Activated CD4-positive, alpha-beta memory T cell treated with anti-CD3 and anti-CD28 coated beads, Interleukin-2, amount 10 ng/mL, durations not matched to agents 7 days and 5 days (primary cell): ENCODE measurements around the gene SPATA19. TPM values are rescaled to one million over a fixed set of nuclear protein-coding genes. Genes with fewer than 3 reads are reported as not detected.

Experiments used
- CTCF ChIA-PET: fragments of 350-600 bp; sonication (Branson Sonifier 250); formaldehyde crosslinking; loops from one replicate; lab custom pipeline; 2021; ENCODE audit warnings: antibody characterized with exemption, inconsistent platforms; lab: Charles Lee
- POLR2A ChIA-PET: fragments of 350-600 bp; sonication (Branson Sonifier 250); formaldehyde crosslinking; loops from one replicate; lab custom pipeline; 2021; ENCODE audit warnings: antibody characterized with exemption; lab: Charles Lee
- DNase-seq: peaks from one replicate; pipeline ENCODE4 v3.0.0-alpha.2; 2020
- H3K27ac Mint-ChIP-seq: one replicate; pipeline ENCODE4 v1.8.0; 2021; ENCODE audit warnings: mild to moderate bottlenecking, mixed read lengths
- H3K27me3 Mint-ChIP-seq: one replicate; pipeline ENCODE4 v1.8.0; 2021; ENCODE audit warnings: mixed read lengths
- H3K36me3 Mint-ChIP-seq: one replicate; pipeline ENCODE4 v1.8.0; 2021; ENCODE audit warnings: low read depth, mixed read lengths
- H3K4me1 Mint-ChIP-seq: one replicate; pipeline ENCODE4 v1.8.0; 2021; ENCODE audit warnings: mixed read lengths
- H3K4me3 Mint-ChIP-seq: one replicate; pipeline ENCODE4 v1.8.0; 2021; ENCODE audit warnings: mild to moderate bottlenecking, mixed read lengths
- H3K9me3 Mint-ChIP-seq: one replicate; pipeline ENCODE4 v1.8.0; 2021; ENCODE audit warnings: mixed read lengths
- total RNA-seq, 2 experiments: library from RNA; stranded (reverse); gene quantifications; one replicate each; pipeline ENCODE4 v1.2.3, GENCODE V29; 2021

Gene SPATA19
- total RNA-seq, 2 experiments from 2014 or later = not detected

DNA sequence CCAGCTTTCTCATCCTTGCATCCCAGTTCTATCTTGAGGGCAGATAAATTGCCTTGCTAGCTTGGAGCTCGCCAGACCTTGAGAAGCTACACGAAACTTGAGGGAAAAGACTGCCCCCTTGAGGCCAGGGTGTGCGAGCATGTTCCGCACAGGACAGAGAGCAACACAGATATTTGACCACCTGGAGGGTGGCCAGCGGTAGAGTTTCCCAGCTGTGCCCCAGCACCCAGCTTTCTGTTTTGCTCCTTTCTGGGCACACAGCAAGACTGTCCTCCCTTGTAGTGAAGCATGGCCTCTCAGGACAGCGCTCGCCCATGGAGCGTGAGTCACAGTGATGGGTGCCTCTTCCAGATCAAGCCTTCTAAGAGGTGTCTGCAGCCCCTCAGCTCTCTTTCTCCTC, 23.5 kb downstream of the SPATA19 start:
- POLR2A ChIA-PET = no interaction called here

DNA sequence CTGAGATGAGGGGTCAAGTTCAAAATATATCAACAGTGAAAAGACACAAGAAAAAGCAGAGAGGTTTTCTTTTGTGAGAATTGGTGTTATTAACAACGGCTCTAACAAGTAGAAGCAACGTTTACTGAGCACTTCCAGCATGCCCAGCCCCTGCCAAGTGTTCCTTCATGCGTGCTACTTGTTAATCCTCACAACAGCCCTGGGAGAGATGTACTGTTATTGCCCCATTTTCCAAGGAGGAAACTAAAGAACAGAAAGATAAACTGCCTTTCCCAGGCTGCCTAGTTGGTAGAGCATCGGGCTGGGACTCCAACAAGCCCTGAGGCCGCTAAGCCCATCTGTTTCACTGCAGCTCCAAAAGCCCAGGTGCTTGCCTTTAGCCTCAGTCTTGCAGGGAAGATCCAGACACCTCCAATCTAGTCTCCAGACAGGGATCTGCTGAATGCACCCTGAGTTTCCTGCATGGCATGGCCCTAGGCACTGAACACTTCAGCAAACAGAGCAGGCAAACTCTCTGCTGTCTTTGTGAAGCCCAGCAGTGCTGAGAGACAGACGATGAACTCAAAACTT, 25.5 kb downstream of the SPATA19 start:
- H3K9me3 Mint-ChIP-seq = no peaks in the 10 kb centered on the region
- CTCF ChIA-PET = interaction anchor here (1.4 kb wide), 1 partner anchor 16 kb away, joined by 4 read pairs; no protein-coding TSS in a partner anchor
- no peaks in the 10 kb centered on the region for H3K4me1 Mint-ChIP-seq
- no peak overlapping the region for H3K4me3 Mint-ChIP-seq
- peaks cover 5% of the 10 kb centered on the region for H3K27me3 Mint-ChIP-seq
- H3K36me3 Mint-ChIP-seq = no peaks in the 10 kb centered on the region
- H3K27ac Mint-ChIP-seq = no peak overlapping the region
- POLR2A ChIA-PET = no interaction called here
- no peak for DNase-seq

More for the DNA sequence above, 23.5 kb downstream of the SPATA19 start:
- peak; percentile 37 for DNase-seq
- H3K27ac Mint-ChIP-seq = no peak overlapping the region
- CTCF ChIA-PET = interaction anchor here (0.7 to 1.6 kb wide), 12 partner anchors 10 to 688 kb away, joined by 3 to 8 read pairs (median 4); partner anchors contain the start of gene SPATA19
- H3K4me3 Mint-ChIP-seq = no peak overlapping the region
- no peaks in the 10 kb centered on the region for H3K9me3 Mint-ChIP-seq
- H3K36me3 Mint-ChIP-seq = no peaks in the 10 kb centered on the region
- peaks cover 3% of the 10 kb centered on the region for H3K27me3 Mint-ChIP-seq
- no peaks in the 10 kb centered on the region for H3K4me1 Mint-ChIP-seq

DNA sequence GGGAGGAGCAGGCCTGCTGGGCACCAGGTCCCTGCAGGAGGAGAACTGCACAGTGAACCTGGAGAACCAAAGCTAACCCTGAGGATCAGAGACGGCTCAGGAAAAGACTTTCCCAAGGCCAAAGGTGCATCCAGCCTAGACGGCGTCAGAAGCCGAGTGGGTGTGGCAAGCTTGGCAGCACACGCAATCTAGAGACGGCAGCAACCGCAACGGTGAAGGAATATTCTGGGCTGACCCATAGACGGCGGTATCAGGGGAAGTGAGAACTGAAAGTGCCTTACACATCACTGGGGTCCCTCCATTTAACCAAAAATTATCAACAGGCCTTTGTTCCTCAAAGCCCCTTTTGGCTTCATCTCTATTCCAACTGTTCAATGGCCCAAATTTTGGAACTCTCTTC, 26.2 kb downstream of the SPATA19 start:
- ChIA-PET POLR2A (no interaction called here), CTCF (no interaction called here)
- H3K27ac Mint-ChIP-seq = no peak overlapping the region
- peaks cover 4% of the 10 kb centered on the region for H3K27me3 Mint-ChIP-seq
- no peak overlapping the region for H3K4me3 Mint-ChIP-seq
- no peaks in the 10 kb centered on the region for H3K36me3 Mint-ChIP-seq
- no peaks in the 10 kb centered on the region for H3K9me3 Mint-ChIP-seq
- no peak for DNase-seq
- H3K4me1 Mint-ChIP-seq = no peaks in the 10 kb centered on the region

- no peaks in the 10 kb centered on the region for H3K9me3 Mint-ChIP-seq
- H3K36me3 Mint-ChIP-seq = no peaks in the 10 kb centered on the region
- CTCF ChIA-PET = no interaction called here
- no peaks in the 10 kb centered on the region for H3K4me1 Mint-ChIP-seq
- no peak for DNase-seq
- no peak overlapping the region for H3K27ac Mint-ChIP-seq
- no peak overlapping the region for H3K4me3 Mint-ChIP-seq
- POLR2A ChIA-PET = no interaction called here
- peaks cover 4% of the 10 kb centered on the region for H3K27me3 Mint-ChIP-seq
These were observed 27.0 kb downstream of the SPATA19 start for GRCh38 chr11:133818302-133818701.

DNA sequence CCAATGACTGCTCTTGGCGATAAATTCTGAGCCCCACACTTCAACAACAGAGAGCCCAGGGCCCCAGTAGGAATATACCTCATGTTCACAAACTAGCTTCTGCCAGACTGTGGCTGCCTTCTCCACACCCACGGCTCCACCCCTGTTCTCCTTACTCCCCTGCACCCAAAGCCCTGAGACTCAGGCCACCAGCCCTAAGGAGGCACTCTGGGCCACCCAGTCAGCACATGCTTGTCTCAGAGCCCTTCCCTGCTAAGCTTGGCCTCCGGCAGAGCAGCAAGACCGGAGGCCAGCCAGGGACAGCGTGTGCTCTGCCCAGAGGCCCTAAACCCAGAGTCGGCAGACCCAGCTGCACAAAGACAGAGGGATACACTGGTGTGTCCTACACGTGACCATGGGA, 27.9 kb downstream of the SPATA19 start:
- Mint-ChIP-seq H3K4me3 (no peak overlapping the region), H3K27me3 (peaks cover 4% of the 10 kb centered on the region), H3K4me1 (no peaks in the 10 kb centered on the region), H3K27ac (no peak overlapping the region), H3K36me3 (no peaks in the 10 kb centered on the region), H3K9me3 (no peaks in the 10 kb centered on the region)
- POLR2A ChIA-PET = no interaction called here
- CTCF ChIA-PET = no interaction called here
- DNase-seq = no peak

DNA sequence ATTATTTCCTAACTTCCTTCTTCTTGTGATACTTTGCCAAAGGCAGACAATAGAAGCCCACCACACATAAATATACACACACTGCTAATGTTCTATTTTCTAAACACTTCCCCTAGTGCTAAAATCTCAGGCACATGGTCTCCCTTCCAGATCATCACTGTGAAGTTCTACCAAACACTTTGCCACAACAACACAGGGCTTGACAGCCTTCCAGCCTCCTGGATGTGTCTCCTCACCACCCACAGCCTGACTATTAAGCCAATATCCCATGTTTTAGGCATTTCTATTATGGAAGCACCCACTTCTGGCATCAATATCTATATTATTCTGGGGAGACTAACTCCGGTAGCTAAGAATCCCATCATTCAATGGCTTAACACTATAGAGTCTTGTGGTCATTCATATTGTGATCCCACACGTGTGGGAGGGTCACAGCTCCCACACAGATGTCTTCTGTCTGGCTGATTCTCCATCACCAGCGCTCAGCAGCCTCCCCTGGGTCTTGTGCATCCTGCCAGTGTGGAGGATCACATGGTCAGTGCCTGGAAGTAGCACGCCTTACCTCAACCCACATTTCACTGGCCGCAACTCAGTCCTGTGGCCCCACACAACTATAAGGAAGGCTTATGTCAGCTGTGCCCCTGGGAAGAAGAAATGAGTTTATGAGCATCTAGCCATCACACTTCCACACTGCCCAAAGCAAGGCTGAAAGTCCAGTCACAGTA, 29.0 kb downstream of the SPATA19 start:
- Mint-ChIP-seq H3K36me3 (no peaks in the 10 kb centered on the region), H3K27ac (no peak overlapping the region), H3K4me3 (no peak overlapping the region), H3K4me1 (no peaks in the 10 kb centered on the region), H3K9me3 (no peaks in the 10 kb centered on the region), H3K27me3 (peaks cover 4% of the 10 kb centered on the region)
- DNase-seq = no peak
- ChIA-PET CTCF (no interaction called here), POLR2A (no interaction called here)

- H3K27ac Mint-ChIP-seq = no peak overlapping the region
- no peaks in the 10 kb centered on the region for H3K9me3 Mint-ChIP-seq
- peaks cover 4% of the 10 kb centered on the region for H3K27me3 Mint-ChIP-seq
- H3K36me3 Mint-ChIP-seq = no peaks in the 10 kb centered on the region
- no peaks in the 10 kb centered on the region for H3K4me1 Mint-ChIP-seq
- DNase-seq = no peak
- no peak overlapping the region for H3K4me3 Mint-ChIP-seq
- CTCF ChIA-PET = no interaction called here
- POLR2A ChIA-PET = no interaction called here
These were observed 29.7 kb downstream of the SPATA19 start for GRCh38 chr11:133815636-133816035.

DNA sequence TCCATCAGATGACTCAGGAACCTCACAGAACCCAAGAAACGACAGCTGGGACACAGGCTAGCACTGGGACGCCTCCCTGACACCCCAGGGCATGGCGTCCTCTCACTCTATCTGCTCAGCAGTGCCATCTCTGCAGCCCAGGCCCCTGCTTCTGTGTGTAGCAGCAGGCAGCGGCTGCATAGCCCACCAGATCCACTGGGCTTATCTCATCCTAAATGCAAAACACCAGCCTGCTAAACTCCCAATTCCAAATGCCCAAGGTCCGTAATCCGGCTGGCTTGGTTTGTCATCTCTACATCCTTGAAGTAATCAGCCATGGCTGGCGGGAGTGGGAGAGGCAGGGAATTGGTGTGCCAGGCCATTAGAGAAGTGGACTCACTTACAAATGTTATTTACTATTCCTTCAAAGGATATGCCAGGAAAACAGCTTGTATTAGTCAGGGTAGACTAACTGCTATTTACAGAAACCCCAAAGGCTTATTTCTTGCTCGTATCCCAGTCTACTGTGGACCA, 30.7 kb downstream of the SPATA19 start:
- POLR2A ChIA-PET = no interaction called here
- no peak for DNase-seq
- Mint-ChIP-seq H3K9me3 (no peaks in the 10 kb centered on the region), H3K36me3 (no peaks in the 10 kb centered on the region), H3K4me1 (no peaks in the 10 kb centered on the region), H3K4me3 (no peak overlapping the region), H3K27ac (no peak overlapping the region), H3K27me3 (peaks cover 4% of the 10 kb centered on the region)
- CTCF ChIA-PET = no interaction called here

GRCh38 chr11:133811850-133812685, 33.2 kb downstream of the SPATA19 start:
- DNase-seq = no peak
- ChIA-PET POLR2A (no interaction called here), CTCF (interaction anchor here (1.8 kb wide), 1 partner anchor 10 kb away, joined by 8 read pairs; no protein-coding TSS in a partner anchor)
- Mint-ChIP-seq H3K4me1 (no peaks in the 10 kb centered on the region), H3K27me3 (peaks cover 7% of the 10 kb centered on the region), H3K4me3 (no peak overlapping the region), H3K36me3 (no peaks in the 10 kb centered on the region), H3K9me3 (no peaks in the 10 kb centered on the region), H3K27ac (no peak overlapping the region)

GRCh38 chr11:133810766-133811165, 34.5 kb downstream of the SPATA19 start:
- H3K27ac Mint-ChIP-seq = no peak overlapping the region
- H3K27me3 Mint-ChIP-seq = peaks cover 8% of the 10 kb centered on the region
- no peaks in the 10 kb centered on the region for H3K9me3 Mint-ChIP-seq
- no peaks in the 10 kb centered on the region for H3K36me3 Mint-ChIP-seq
- no peak for DNase-seq
- H3K4me3 Mint-ChIP-seq = no peak overlapping the region
- POLR2A ChIA-PET = no interaction called here
- H3K4me1 Mint-ChIP-seq = no peaks in the 10 kb centered on the region
- CTCF ChIA-PET = no interaction called here

DNA sequence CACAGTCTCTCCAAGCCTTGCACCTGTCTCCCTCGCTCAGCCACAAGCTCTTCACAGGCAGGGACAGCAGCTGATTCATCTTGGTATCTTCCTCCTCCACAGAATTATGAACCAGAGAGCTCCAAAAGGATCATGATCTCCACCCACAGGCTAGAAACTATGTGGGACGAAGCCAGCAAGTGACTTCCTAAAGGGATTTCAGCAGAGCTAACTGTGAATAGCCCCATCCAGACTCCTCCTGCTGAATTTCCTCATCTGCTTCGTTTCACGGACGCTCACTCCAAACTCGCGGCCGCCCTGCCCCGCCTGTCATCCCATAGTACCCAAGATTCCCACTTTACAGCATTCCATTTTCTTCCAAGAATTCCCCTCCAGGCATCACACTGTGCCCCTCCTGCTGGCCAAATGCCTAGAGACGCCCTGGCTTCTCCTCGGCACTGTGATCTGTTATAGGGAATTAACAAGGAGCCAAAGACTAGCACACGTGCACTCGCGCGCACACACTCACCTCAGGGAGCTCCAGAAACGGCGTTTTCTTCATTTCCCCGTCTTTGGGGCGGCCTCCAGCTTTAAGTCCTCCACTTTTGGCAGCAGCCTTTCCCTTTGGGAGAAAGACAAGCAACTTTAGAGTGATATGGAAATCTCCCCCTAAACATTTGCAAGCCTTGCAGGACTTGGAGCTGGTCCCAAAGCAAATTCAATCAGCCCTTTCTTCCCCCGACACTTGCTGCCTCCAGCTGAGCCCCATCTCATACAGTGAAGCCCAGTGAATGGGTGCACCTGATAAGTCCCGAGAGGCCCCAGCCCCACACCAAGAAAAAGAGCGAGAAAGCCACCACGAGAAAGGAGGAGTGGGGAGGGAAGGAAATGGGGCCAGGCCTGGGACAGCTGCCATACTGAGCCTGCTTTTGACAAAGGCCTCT, 35.5 kb downstream of the SPATA19 start:
- DNase-seq = no peak
- no peak overlapping the region for H3K27ac Mint-ChIP-seq
- CTCF ChIA-PET = no interaction called here
- H3K36me3 Mint-ChIP-seq = no peaks in the 10 kb centered on the region
- no peak overlapping the region for H3K4me3 Mint-ChIP-seq
- H3K4me1 Mint-ChIP-seq = no peaks in the 10 kb centered on the region
- POLR2A ChIA-PET = no interaction called here
- H3K9me3 Mint-ChIP-seq = no peaks in the 10 kb centered on the region
- H3K27me3 Mint-ChIP-seq = peaks cover 4% of the 10 kb centered on the region

DNA sequence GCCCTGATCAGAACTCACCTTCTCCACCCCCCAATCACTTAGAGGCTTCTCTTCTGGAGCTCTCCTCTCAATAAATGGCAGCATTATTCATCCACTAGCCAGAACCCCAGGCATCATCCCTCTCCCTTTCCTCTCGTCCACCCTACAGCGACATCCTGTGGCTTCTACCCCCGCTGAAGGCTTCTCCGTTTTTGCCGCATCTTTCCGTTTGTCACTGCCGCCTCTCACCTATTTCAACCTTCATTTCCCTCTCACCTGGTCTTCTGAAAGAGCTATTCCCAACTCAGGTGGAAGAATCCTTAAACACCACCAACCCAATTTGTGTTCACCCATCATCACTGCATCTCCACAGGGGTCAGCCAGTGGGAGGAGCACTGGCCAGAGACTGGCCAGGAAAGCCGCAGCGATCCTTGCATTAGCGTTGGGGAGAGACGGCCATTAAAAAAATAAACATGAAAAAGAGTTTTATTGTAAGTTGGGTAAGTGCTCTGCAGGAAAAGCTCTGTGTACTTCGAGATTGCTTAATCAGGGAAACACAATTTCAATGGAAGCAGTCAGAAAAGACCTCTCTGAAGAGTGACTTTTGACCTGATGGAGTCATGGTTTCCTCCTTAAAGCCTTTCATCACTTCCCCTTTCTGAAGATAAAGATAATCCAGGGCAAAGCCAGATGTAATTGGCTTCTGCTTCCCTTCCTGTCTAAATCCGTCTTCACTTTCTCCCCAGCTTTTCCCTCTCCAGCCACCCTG, 36.7 kb downstream of the SPATA19 start:
- H3K4me1 Mint-ChIP-seq = no peaks in the 10 kb centered on the region
- H3K36me3 Mint-ChIP-seq = no peaks in the 10 kb centered on the region
- no peak for DNase-seq
- no peak overlapping the region for H3K4me3 Mint-ChIP-seq
- H3K9me3 Mint-ChIP-seq = no peaks in the 10 kb centered on the region
- CTCF ChIA-PET = no interaction called here
- peaks cover 4% of the 10 kb centered on the region for H3K27me3 Mint-ChIP-seq
- POLR2A ChIA-PET = no interaction called here
- no peak overlapping the region for H3K27ac Mint-ChIP-seq
